Measurements from ENCODE around the gene IRX5. TPM values are rescaled to one million over a fixed set of nuclear protein-coding genes. Genes with fewer than 3 reads are reported as not detected.

The IRX5 gene
- polyA plus RNA-seq, 3 donors = 0.06 to 0.24 TPM; not detected in 1

GRCh38 chr16:54939510-54940278 is 9.0 kb downstream of the IRX5 start:
- no peak overlapping the region for H3K27ac ChIP-seq (ENCODE audit: low read depth, low read length)
- WGBS, 3 donors = 14 to 15% (median 14%) methylated on average over 38 of the region's 38 CpGs

- 39 to 49% (median 49%) methylated on average over 4 of the region's 4 CpGs for WGBS, 3 donors
- no peak overlapping the region for H3K27ac ChIP-seq (ENCODE audit: low read depth, low read length)
Measured at GRCh38 chr16:54940279-54940604, 9.6 kb downstream of the IRX5 start.

- WGBS, 3 donors = 82 to 92% (median 91%) methylated on average over 2 of the region's 2 CpGs
- H3K27ac ChIP-seq (ENCODE audit: low read depth, low read length) = no peak overlapping the region
Measured at GRCh38 chr16:54942353-54942943, 11.8 kb downstream of the IRX5 start.

GRCh38 chr16:54944002-54944401 is 13.3 kb downstream of the IRX5 start:
- WGBS, 3 donors = 65 to 68% (median 66%) methylated on average over 1 of the region's 1 CpG
- H3K27ac ChIP-seq (ENCODE audit: low read depth, low read length) = no peak overlapping the region

GRCh38 chr16:54945063-54945462 is 14.4 kb downstream of the IRX5 start:
- 56 to 67% (median 66%) methylated on average over 7 of the region's 7 CpGs for WGBS, 3 donors
- H3K27ac ChIP-seq (ENCODE audit: low read depth, low read length) = no peak overlapping the region

- 63 to 65% (median 64%) methylated on average over 3 of the region's 3 CpGs for WGBS, 3 donors
- H3K27ac ChIP-seq (ENCODE audit: low read depth, low read length) = no peak overlapping the region
Measured at GRCh38 chr16:54946909-54947308, 16.2 kb downstream of the IRX5 start.

- no peak overlapping the region for H3K27ac ChIP-seq (ENCODE audit: low read depth, low read length)
- WGBS, 3 donors = 71 to 87% (median 80%) methylated on average over 3 of the region's 3 CpGs
Measured at GRCh38 chr16:54947616-54948015, 17.0 kb downstream of the IRX5 start.

- H3K27ac ChIP-seq (ENCODE audit: low read depth, low read length) = no peak overlapping the region
- WGBS, 3 donors = 56 to 66% (median 62%) methylated on average over 4 of the region's 4 CpGs
Measured at GRCh38 chr16:54952195-54952594, 21.5 kb downstream of the IRX5 start.

- WGBS, 3 donors = 88 to 98% (median 90%) methylated on average over 3 of the region's 3 CpGs
- H3K27ac ChIP-seq (ENCODE audit: low read depth, low read length) = no peak overlapping the region
Measured at GRCh38 chr16:54953461-54953860, 22.8 kb downstream of the IRX5 start.

GRCh38 chr16:54954220-54954619 is 23.6 kb downstream of the IRX5 start:
- WGBS, 3 donors = 44 to 74% (median 52%) methylated on average over 3 of the region's 3 CpGs
- no peak overlapping the region for H3K27ac ChIP-seq (ENCODE audit: low read depth, low read length)

GRCh38 chr16:54955757-54956156 is 25.1 kb downstream of the IRX5 start:
- no peak overlapping the region for H3K27ac ChIP-seq (ENCODE audit: low read depth, low read length)

- 60 to 70% (median 68%) methylated on average over 2 of the region's 2 CpGs for WGBS, 3 donors
- no peak overlapping the region for H3K27ac ChIP-seq (ENCODE audit: low read depth, low read length)
Measured at GRCh38 chr16:54957403-54958166, 26.9 kb downstream of the IRX5 start.

GRCh38 chr16:54962045-54962444 is 31.4 kb downstream of the IRX5 start:
- 63 to 71% (median 69%) methylated on average over 2 of the region's 2 CpGs for WGBS, 3 donors
- no peak overlapping the region for H3K27ac ChIP-seq (ENCODE audit: low read depth, low read length)

- H3K27ac ChIP-seq (ENCODE audit: low read depth, low read length) = no peak overlapping the region
- 91 to 93% (median 91%) methylated on average over 5 of the region's 5 CpGs for WGBS, 3 donors
Measured at GRCh38 chr16:54964239-54964638, 33.6 kb downstream of the IRX5 start.

GRCh38 chr16:54965464-54965863 is 34.8 kb downstream of the IRX5 start:
- H3K27ac ChIP-seq (ENCODE audit: low read depth, low read length) = no peak overlapping the region
- 43 to 87% (median 75%) methylated on average over 2 of the region's 2 CpGs for WGBS, 3 donors

- no peak overlapping the region for H3K27ac ChIP-seq (ENCODE audit: low read depth, low read length)
Measured at GRCh38 chr16:54968011-54968410, 37.3 kb downstream of the IRX5 start.

GRCh38 chr16:54968784-54969183 is 38.1 kb downstream of the IRX5 start:
- WGBS, 3 donors = 66 to 82% (median 80%) methylated on average over 6 of the region's 6 CpGs
- H3K27ac ChIP-seq (ENCODE audit: low read depth, low read length) = no peak overlapping the region

GRCh38 chr16:54970016-54970415 is 39.4 kb downstream of the IRX5 start:
- H3K27ac ChIP-seq (ENCODE audit: low read depth, low read length) = no peak overlapping the region
- WGBS, 3 donors = 84 to 90% (median 85%) methylated on average over 5 of the region's 5 CpGs

- H3K27ac ChIP-seq (ENCODE audit: low read depth, low read length) = no peak overlapping the region
- WGBS, 3 donors = 28 to 47% (median 37%) methylated on average over 5 of the region's 5 CpGs
Measured at GRCh38 chr16:54974367-54974766, 43.7 kb downstream of the IRX5 start.

All from adipose tissue (tissue), 3 donors.